Heart left ventricle (tissue), 16 donors: Measurements from ENCODE around the gene MAP3K15. TPM values are rescaled to one million over a fixed set of nuclear protein-coding genes. Genes with fewer than 3 reads are reported as not detected.

ENCODE experiments used
- ATAC-seq, 4 donors: fragments of 200-7000 bp; cut with Tn5 transposase; one replicate each; pipeline ENCODE4 v1.9.1; 2020 to 2022; ENCODE audit warnings: moderate library complexity in 4 of 4, mild to moderate bottlenecking in 3 of 4, moderate number of reproducible peaks in 1 of 4
- DNase-seq, 5 donors: peaks; one replicate each; pipeline ENCODE4 v3.0.0-alpha.2; 2020
- H3K27ac ChIP-seq, 12 donors: fragments of 200-600 bp; sonication (generic) in 4 of 12; one replicate each; pipeline versions ENCODE4 v1.5.0 to v1.8.0; 2016 to 2022; ENCODE audit warnings: mild to moderate bottlenecking in 2 of 12
- H3K27me3 ChIP-seq, 9 donors: fragments of 200-600 bp; sonication (generic) in 2 of 9; one replicate each; pipeline versions ENCODE4 v1.5.1 to v1.8.0; 2016 to 2022; ENCODE audit warnings: mild to moderate bottlenecking in 3 of 9
- H3K36me3 ChIP-seq, 9 donors: fragments of 200-600 bp; sonication (generic) in 2 of 9; one replicate each; pipeline versions ENCODE4 v1.5.0 to v1.8.0; 2018 to 2022; ENCODE audit warnings: mild to moderate bottlenecking in 2 of 9
- H3K4me1 ChIP-seq, 12 donors: fragments of 200-600 bp; sonication (generic) in 4 of 12; one replicate each; pipeline versions ENCODE4 v1.5.0 to v1.8.0; 2016 to 2022; ENCODE audit warnings: mild to moderate bottlenecking in 3 of 12
- H3K4me3 ChIP-seq, 12 donors: fragments of 200-600 bp; sonication (generic) in 4 of 12; one replicate each; pipeline versions ENCODE4 v1.5.0 to v1.8.0; 2017 to 2022; ENCODE audit warnings: mild to moderate bottlenecking in 9 of 12, moderate library complexity in 4 of 12
- H3K9me3 ChIP-seq, 12 donors: fragments of 200-600 bp; sonication (generic) in 4 of 12; one replicate each; pipeline versions ENCODE4 v1.5.0 to v1.8.0; 2016 to 2022; ENCODE audit warnings: mild to moderate bottlenecking in 1 of 12
- CTCF ChIP-seq, 12 donors: fragments of 200-600 bp; sonication (generic) in 4 of 12; IDR thresholded peaks; one replicate each; pipeline versions ENCODE4 v1.5.0 to v1.8.0; 2018 to 2022; ENCODE audit warnings: antibody characterized with exemption in 12 of 12, mild to moderate bottlenecking in 5 of 12
- POLR2A ChIP-seq, 2 donors: fragments of 450-650 bp; IDR thresholded peaks; one replicate each; pipeline ENCODE4 v1.6.1; 2017; ENCODE audit warnings: antibody characterized with exemption in 2 of 2, mild to moderate bottlenecking in 2 of 2, moderate library complexity in 2 of 2
- WGBS, 4 donors: extraction: QIAGEN DNeasy Blood & Tissue Kit in 2 of 4; methylation state at CpG; one replicate each; pipeline versions ENCODE4 v1.1.5 to v1.1.7; 2013 to 2018; 5-methylcytosine and 5-hydroxymethylcytosine counted together
- intact Hi-C, 10 donors: fragments of 100-400 bp; cut with DNase I; formaldehyde crosslinking; loops; one replicate each; pipeline versions ENCODE4 v1.11.1 to v1.14.2; 2022
- polyA plus RNA-seq, 2 donors: library from polyadenylated mRNA; stranded (reverse); fragments of 200-250 nt; gene quantifications; one replicate each; pipeline ENCODE4 v1.2.3, GENCODE V29; 2013
- total RNA-seq, 9 donors: library from RNA; depleted of rRNA in 2 of 9; stranded (reverse); fragments of >200 nt in 2 of 9; fragmentation: NEBNext Ultra II Directional in 3 of 9; extraction: Animal tissue kit (Norgen Biotek cat#: 25700) in 3 of 9; gene quantifications; one replicate each; pipeline versions ENCODE4 v1.1.0 to v1.2.4, GENCODE V29; 2016 to 2023
- donor health status: ischemic (EF 13 %, LVEDD 7.1; RV severe dilation, severe dysfunction).
- donor health status: healthy with polysubstance abuse.
- donor health status: DM: no; HTN: yes; CAD: no.
- donor health status: DM: no; HTN: no; CAD: no.
- donor health status: ischemic (EF 25% LVEDD 6.9; RV normal size, moderate dysfunction).
- donor health status: ischemic (EF 25% LVEDD 5.7; RV mildly dilated, moderate dysfunction).
- donor health status: healthy.
- donor health status: DM: yes; HTN: yes; CAD: no.
- donor health status: ischemic (EF 35%, LVEDD 5.7; RV mildly dilated, moderate dysfunction).
- donor health status: nonischemic (EF 11% LVEDD 7.7; RV severe dilation, severe dysfunction).
- donor health status: DM: yes; HTN: yes; CAD: no.
- donor health status: PGD.
- donor health status: ischemic (EF 29% LVEDD 5.4; RV normal size, mild dysfunction).
- donor health status: nonischemic (EF 23%, LVEDD 6.1; RV moderate dilation, normal function).

Gene MAP3K15
- total and polyA plus RNA-seq, 11 donors: 0.09 to 0.15 (median 0.13) TPM; not detected in 7

- TF ChIP-seq CTCF (IDR thresholded peaks at IDR 0.05) (no peak), POLR2A (IDR thresholded peaks at IDR 0.05) (no peak)
- Histone ChIP-seq H3K27me3 (no peaks in the 10 kb centered on the region), H3K36me3 (no peaks in the 10 kb centered on the region), H3K27ac (no peak overlapping the region), H3K9me3 (peaks cover 0 to 5% (median 0%) of the 10 kb centered on the region in 12 donors), H3K4me3 (no peak overlapping the region), H3K4me1 (no peaks in the 10 kb centered on the region)
- intact Hi-C loops: no loop called here
- no peak for ATAC-seq
- WGBS, 4 donors: 31 to 49% (median 42%) methylated on average over 4 of the region's 4 CpGs
- DNase-seq: no peak
Observed at GRCh38 chrX:19389227-19389845, 126.0 kb downstream of the MAP3K15 start.

GRCh38 chrX:19388741-19389140, 126.6 kb downstream of the MAP3K15 start:
- Histone ChIP-seq H3K4me3 (no peak overlapping the region), H3K9me3 (peaks cover 0 to 5% (median 0%) of the 10 kb centered on the region in 12 donors), H3K36me3 (no peaks in the 10 kb centered on the region), H3K4me1 (no peaks in the 10 kb centered on the region), H3K27ac (no peak overlapping the region), H3K27me3 (no peaks in the 10 kb centered on the region)
- no peak for TF ChIP-seq POLR2A (IDR thresholded peaks at IDR 0.05)
- TF ChIP-seq CTCF (IDR thresholded peaks at IDR 0.05): no peak
- intact Hi-C loops: no loop called here
- WGBS, 4 donors: 78 to 85% (median 80%) methylated on average over 8 of the region's 8 CpGs
- no peak for ATAC-seq
- DNase-seq: no peak

- Histone ChIP-seq H3K4me3 (no peak overlapping the region), H3K27me3 (no peaks in the 10 kb centered on the region), H3K27ac (no peak overlapping the region), H3K9me3 (peaks cover 0 to 5% (median 0%) of the 10 kb centered on the region in 12 donors), H3K4me1 (no peaks in the 10 kb centered on the region), H3K36me3 (no peaks in the 10 kb centered on the region)
- no peak for DNase-seq
- intact Hi-C loops: no loop called here
- no peak for TF ChIP-seq POLR2A (IDR thresholded peaks at IDR 0.05)
- no peak for TF ChIP-seq CTCF (IDR thresholded peaks at IDR 0.05)
- ATAC-seq: no peak
- WGBS, 4 donors: 71 to 73% (median 71%) methylated on average over 13 of the region's 13 CpGs
Observed at GRCh38 chrX:19388064-19388679, 127.1 kb downstream of the MAP3K15 start.

GRCh38 chrX:19386679-19387078, 128.6 kb downstream of the MAP3K15 start:
- intact Hi-C loops: no loop called here
- Histone ChIP-seq H3K27me3 (peaks cover 0 to 3% (median 0%) of the 10 kb centered on the region in 9 donors), H3K27ac (no peak overlapping the region), H3K9me3 (peaks cover 0 to 5% (median 0%) of the 10 kb centered on the region in 12 donors), H3K4me1 (no peaks in the 10 kb centered on the region), H3K4me3 (no peak overlapping the region), H3K36me3 (no peaks in the 10 kb centered on the region)
- WGBS, 4 donors: 54 to 90% (median 82%) methylated on average over 4 of the region's 4 CpGs
- no peak for ATAC-seq
- TF ChIP-seq POLR2A (IDR thresholded peaks at IDR 0.05) (no peak), CTCF (IDR thresholded peaks at IDR 0.05) (no peak)
- DNase-seq: no peak
